IMR-90 (cell line): Measurements from ENCODE around the gene ACTR3C. TPM values are rescaled to one million over a fixed set of nuclear protein-coding genes. Genes with fewer than 3 reads are reported as not detected.
"Not testable (repeated sequence)": the region's sequence is repeated elsewhere in the genome, so short reads cannot be mapped to it uniquely, and the experiment has no call there.

ENCODE experiments used
- ATAC-seq: fragments of 200-7000 bp; cut with Tn5 transposase; 2 replicates; pipeline ENCODE4 v1.9.1; 2020; ENCODE audit warnings: low read depth, mild to moderate bottlenecking, moderate library complexity
- BruUV-seq: library from RNA; stranded (reverse); fragments of 400-500 nt; replicated peaks from 2 replicates; lab custom pipeline; 2021; lab: Mats Ljungman, UMichigan
- CTCF ChIA-PET: fragments of 300-600 bp; formaldehyde crosslinking; extraction: SDS; loops from one replicate; lab custom pipeline; 2021; ENCODE audit warnings: antibody characterized with exemption; lab: Yijun Ruan, JAX
- POLR2A ChIA-PET: fragments of 300-600 bp; sonication (Branson Sonifier 250); formaldehyde crosslinking; loops from one replicate; lab custom pipeline; 2022; ENCODE audit warnings: antibody characterized with exemption; ENCODE audit not compliant: unreplicated experiment; lab: Charles Lee
- DNase-seq: peaks from one replicate; pipeline ENCODE4 v3.0.0; 2013
- H2AFZ ChIP-seq: replicated peaks from 2 replicates; pipeline ENCODE3; 2013; ENCODE audit warnings: low read length, mild to moderate bottlenecking; ENCODE audit not compliant: poor library complexity
- H2AK5ac ChIP-seq: 2 replicates; pipeline ENCODE4 v1.6.1; 2013; ENCODE audit warnings: low read depth, low read length, inconsistent platforms
- H2AK9ac ChIP-seq: replicated peaks from 2 replicates; pipeline ENCODE3; 2013; ENCODE audit warnings: mild to moderate bottlenecking, low read depth, low read length, moderate library complexity; ENCODE audit not compliant: poor library complexity
- H2BK120ac ChIP-seq: 2 replicates; pipeline ENCODE4 v1.6.1; 2013; ENCODE audit warnings: low read depth, low read length, inconsistent platforms
- H2BK15ac ChIP-seq: 3 replicates; pipeline ENCODE4 v1.6.1; 2013; ENCODE audit warnings: low read depth, low read length, inconsistent platforms
- H2BK20ac ChIP-seq: 2 replicates; pipeline ENCODE4 v1.6.1; 2013; ENCODE audit warnings: low read depth, mild to moderate bottlenecking, inconsistent platforms, low read length, moderate library complexity
- H2BK5ac ChIP-seq: 2 replicates; pipeline ENCODE4 v1.6.1; 2013; ENCODE audit warnings: mild to moderate bottlenecking, low read depth, low read length, inconsistent platforms; ENCODE audit not compliant: poor library complexity, severe bottlenecking
- H3K14ac ChIP-seq: replicated peaks from 2 replicates; pipeline ENCODE4 v1.6.1; 2013; ENCODE audit warnings: low read depth, low read length, inconsistent platforms
- H3K18ac ChIP-seq: 2 replicates; pipeline ENCODE4 v1.6.1; 2013; ENCODE audit warnings: low read depth, low read length, control low read depth
- H3K23ac ChIP-seq: 2 replicates; pipeline ENCODE4 v1.6.1; 2013; ENCODE audit warnings: low read depth, low read length, inconsistent platforms
- H3K27ac ChIP-seq: 2 replicates; pipeline ENCODE4 v1.5.1; 2013; ENCODE audit warnings: mild to moderate bottlenecking, control low read depth, low read length; ENCODE audit not compliant: insufficient read depth
- H3K27me3 ChIP-seq: 2 replicates; pipeline ENCODE4 v1.6.1; 2013; ENCODE audit warnings: low read length; ENCODE audit not compliant: control insufficient read depth, insufficient read depth
- H3K36me3 ChIP-seq: 2 replicates; pipeline ENCODE4 v1.6.1; 2013; ENCODE audit warnings: low read length, mixed read lengths; ENCODE audit not compliant: control insufficient read depth, insufficient read depth
- H3K4ac ChIP-seq: 2 replicates; pipeline ENCODE4 v1.6.1; 2013; ENCODE audit warnings: low read depth, low read length, inconsistent platforms
- H3K4me1 ChIP-seq: 2 replicates; pipeline ENCODE4 v1.6.1; 2013; ENCODE audit warnings: low read length, mixed read lengths; ENCODE audit not compliant: control insufficient read depth, insufficient read depth
- H3K4me2 ChIP-seq: 2 replicates; pipeline ENCODE4 v1.6.1; 2013; ENCODE audit warnings: low read depth, mild to moderate bottlenecking, control low read depth, low read length, moderate library complexity
- H3K4me3 ChIP-seq: 2 replicates; pipeline ENCODE4 v1.5.1; 2013; ENCODE audit warnings: low read depth, mild to moderate bottlenecking, control low read depth, low read length, moderate library complexity; ENCODE audit not compliant: insufficient read depth
- H3K56ac ChIP-seq: 2 replicates; pipeline ENCODE4 v1.6.1; 2013; ENCODE audit warnings: low read length, inconsistent platforms; ENCODE audit not compliant: insufficient read depth; ENCODE audit errors: extremely low read depth
- H3K79me1 ChIP-seq, 2 experiments: 2 replicates each; pipeline ENCODE4 v1.6.1; 2013; ENCODE audit warnings: low read length in 2 of 2, inconsistent platforms in 1 of 2, low read depth in 1 of 2
- H3K9ac ChIP-seq: 2 replicates; pipeline ENCODE4 v1.6.1; 2013; ENCODE audit warnings: low read depth, low read length, control low read depth
- H3K9me1 ChIP-seq: 2 replicates; pipeline ENCODE4 v1.6.1; 2013; ENCODE audit warnings: low read length, inconsistent platforms; ENCODE audit not compliant: insufficient read depth
- H3K9me3 ChIP-seq: 2 replicates; pipeline ENCODE4 v1.6.1; 2013; ENCODE audit warnings: low read length; ENCODE audit not compliant: control insufficient read depth, insufficient read depth
- H4K20me1 ChIP-seq: 2 replicates; pipeline ENCODE4 v1.6.1; 2013; ENCODE audit warnings: low read length, inconsistent platforms; ENCODE audit not compliant: insufficient read depth
- H4K5ac ChIP-seq: 2 replicates; pipeline ENCODE4 v1.6.1; 2013; ENCODE audit warnings: mild to moderate bottlenecking, low read depth, low read length, control low read depth
- H4K8ac ChIP-seq, 2 experiments: 2 replicates each; pipeline ENCODE4 v1.6.1; 2013; ENCODE audit warnings: low read depth in 2 of 2, low read length in 2 of 2, control low read depth in 1 of 2, inconsistent platforms in 1 of 2
- H4K91ac ChIP-seq: 2 replicates; pipeline ENCODE4 v1.6.1; 2013; ENCODE audit warnings: low read depth, low read length, inconsistent platforms; ENCODE audit not compliant: insufficient read depth
- WGBS, 2 experiments: methylation state at CpG; one replicate each; pipeline versions ENCODE4 v1.1.5 to v1.1.7; 2013; ENCODE audit warnings: missing lambda C conversion rate in 2 of 2; ENCODE audit not compliant: insufficient read length in 1 of 2; ENCODE audit errors: extremely low coverage in 2 of 2; 5-methylcytosine and 5-hydroxymethylcytosine counted together
- dilution Hi-C: fragments of 300-500 bp; cut with HindIII; formaldehyde crosslinking; loops from one replicate; pipeline ENCODE4 v1.14.3; 2018; ENCODE audit warnings: low sequenced_read_pairs; ENCODE audit not compliant: unreplicated experiment
- in situ Hi-C: fragments of 300-500 bp; cut with MboI; formaldehyde crosslinking; loops from 3 replicates; pipeline ENCODE4 v1.14.3; 2019; ENCODE audit warnings: low sequenced_read_pairs, inconsistent platforms, mixed read lengths
- intact Hi-C: fragments of 100-400 bp; cut with micrococcal nuclease; formaldehyde crosslinking; loops from 2 replicates; pipeline ENCODE4 v1.10.0; 2022
- polyA plus RNA-seq, 3 experiments: library from polyadenylated mRNA; depleted of rRNA; stranded (reverse); fragments of >200 nt; gene quantifications; 2 replicates each; pipeline ENCODE4 v1.2.3, GENCODE V29; 2012; ENCODE audit warnings: low replicate concordance in 1 of 3
- total RNA-seq: library from RNA; depleted of rRNA; stranded (reverse); fragments of >200 nt; gene quantifications from 2 replicates; pipeline ENCODE4 v1.2.3, GENCODE V29; 2012

Gene ACTR3C
- total and polyA plus RNA-seq, 2 of the 4 experiments (the other 2 are of a cell fraction), result not detected

- dilution Hi-C loops, ATAC-seq: not testable (repeated sequence)
Measured at GRCh38 chr7:150283111-150283510, 40.2 kb downstream of the ACTR3C start.

GRCh38 chr7:150281681-150282403 is 41.5 kb downstream of the ACTR3C start:
- H2BK5ac ChIP-seq, dilution Hi-C loops, DNase-seq, H3K56ac ChIP-seq, H4K20me1 ChIP-seq, H3K79me1 ChIP-seq, H2BK120ac ChIP-seq, H3K36me3 ChIP-seq, H2AK9ac ChIP-seq, H3K9ac ChIP-seq, H3K9me3 ChIP-seq, H3K14ac ChIP-seq, H3K27me3 ChIP-seq, H3K4me1 ChIP-seq, BruUV-seq, H2AFZ ChIP-seq, ATAC-seq, CTCF ChIA-PET, H2BK15ac ChIP-seq, H4K8ac ChIP-seq, H3K4ac ChIP-seq, H2AK5ac ChIP-seq, H4K91ac ChIP-seq, H3K18ac ChIP-seq, H4K5ac ChIP-seq, H2BK20ac ChIP-seq, POLR2A ChIA-PET, H3K23ac ChIP-seq, H3K4me2 ChIP-seq, H3K27ac ChIP-seq, H3K9me1 ChIP-seq, in situ Hi-C loops, H3K4me3 ChIP-seq: not testable (repeated sequence)
- no CpG with 5 or more reads among the region's 25 CpGs for WGBS, 2 experiments
- intact Hi-C loops, result loop anchor here (10.0 kb wide), 1 partner anchor 473 kb away; no protein-coding TSS in a partner anchor

More at GRCh38 chr7:150283111-150283510, 40.2 kb downstream of the ACTR3C start:
- CTCF ChIA-PET, H3K9me3 ChIP-seq, H3K36me3 ChIP-seq, H4K20me1 ChIP-seq, H2AK9ac ChIP-seq, H3K23ac ChIP-seq, H3K9ac ChIP-seq, H2AFZ ChIP-seq, H2BK120ac ChIP-seq, H3K18ac ChIP-seq, H3K14ac ChIP-seq, DNase-seq, H4K8ac ChIP-seq, H3K4ac ChIP-seq, H3K9me1 ChIP-seq, H3K4me1 ChIP-seq, H3K56ac ChIP-seq, in situ Hi-C loops, H3K4me3 ChIP-seq, H2AK5ac ChIP-seq, H3K4me2 ChIP-seq, H2BK20ac ChIP-seq, H2BK15ac ChIP-seq, H4K5ac ChIP-seq, H2BK5ac ChIP-seq, H3K27me3 ChIP-seq, POLR2A ChIA-PET, H3K27ac ChIP-seq, H3K79me1 ChIP-seq, BruUV-seq, H4K91ac ChIP-seq: not testable (repeated sequence)
- no CpG with 5 or more reads among the region's 3 CpGs for WGBS, 2 experiments
- intact Hi-C loops, result loop anchor here (10.0 kb wide), 1 partner anchor 472 kb away; no protein-coding TSS in a partner anchor
